ENCODE data around the gene CRHR2. TPM values are rescaled to one million over a fixed set of nuclear protein-coding genes. Genes with fewer than 3 reads are reported as not detected.
A peak's percentile ranks its signal among the peaks of the same experiment; 100 is the strongest.

The CRHR2 gene
- total and polyA plus RNA-seq, 2 experiments from 2014 or later = 0.14 to 1.4 TPM

DNA sequence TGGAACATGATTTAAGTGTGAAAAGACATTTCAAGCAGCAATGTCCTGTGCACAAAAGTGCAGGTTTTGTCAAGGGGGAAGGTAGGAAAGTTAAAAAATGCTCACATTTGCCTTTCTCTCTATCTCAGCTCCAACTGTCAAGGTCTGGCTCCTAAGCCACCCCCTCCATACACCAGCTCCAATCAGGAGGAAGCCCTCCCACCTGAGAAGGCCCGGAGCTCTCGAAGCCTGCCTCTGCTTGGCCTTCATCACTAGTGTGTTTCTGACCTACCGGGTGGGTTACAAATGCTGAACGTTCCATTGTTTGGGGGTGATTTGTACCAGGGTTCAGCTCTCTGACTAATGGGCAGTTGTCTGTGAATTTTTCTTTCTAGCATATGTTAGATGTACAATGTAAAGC, 14.2 kb downstream of the CRHR2 start:
- no peaks in the 10 kb centered on the region for H3K36me3 Mint-ChIP-seq (ENCODE audit: low read depth)
- no peak overlapping the region for H3K4me3 ChIP-seq
- no peak overlapping the region for H3K4me2 ChIP-seq
- H3K27me3 ChIP-seq (ENCODE audit: insufficient read depth) = no peaks in the 10 kb centered on the region
- ATAC-seq (peak; percentile 18; the same call in 1 of the 3 replicates), DNase-seq (ENCODE audit: low spot score) (no peak)
- H3K79me2 ChIP-seq (replicated peaks; ENCODE audit: insufficient read depth) = no peaks in the 10 kb centered on the region
- H3K4me3 Mint-ChIP-seq = no peak overlapping the region
- no peak overlapping the region for H3K27ac Mint-ChIP-seq
- H4K20me1 ChIP-seq (replicated peaks; ENCODE audit: insufficient read depth) = 0 out of 2 replicates have a peak, but pooled peaks cover 4% of the 10 kb centered on the region
- no peaks in the 10 kb centered on the region for H3F3A ChIP-seq (replicated peaks; ENCODE audit: low read depth)
- H2AFZ ChIP-seq = no peak overlapping the region
- H3K9me2 ChIP-seq (ENCODE audit: insufficient read depth) = no peaks in the 10 kb centered on the region
- peaks cover 9% of the 10 kb centered on the region for H3K27me3 Mint-ChIP-seq (ENCODE audit: insufficient read depth, low read depth, poor library complexity)
- no peaks in the 10 kb centered on the region; the same call in 2 of the 3 replicates for H3K9me3 Mint-ChIP-seq
- H3K4me1 Mint-ChIP-seq = peaks cover 12% of the 10 kb centered on the region
- no peaks in the 10 kb centered on the region for H3K36me3 ChIP-seq (ENCODE audit: insufficient read depth)
- H3K27ac ChIP-seq (ENCODE audit: low read depth) = no peak overlapping the region
- TF ChIP-seq POLR2AphosphoS5 (IDR thresholded peaks at IDR 0.05; ENCODE audit: low read depth) = no peak
- no peak for TF ChIP-seq EZH2phosphoT487 (IDR thresholded peaks at IDR 0.05; ENCODE audit: unreplicated experiment)
- TF ChIP-seq NANOG (IDR thresholded peaks at IDR 0.05; ENCODE audit: borderline replicate concordance) = no peak
- H3K4me1 ChIP-seq (ENCODE audit: insufficient read depth) = no peaks in the 10 kb centered on the region

DNA sequence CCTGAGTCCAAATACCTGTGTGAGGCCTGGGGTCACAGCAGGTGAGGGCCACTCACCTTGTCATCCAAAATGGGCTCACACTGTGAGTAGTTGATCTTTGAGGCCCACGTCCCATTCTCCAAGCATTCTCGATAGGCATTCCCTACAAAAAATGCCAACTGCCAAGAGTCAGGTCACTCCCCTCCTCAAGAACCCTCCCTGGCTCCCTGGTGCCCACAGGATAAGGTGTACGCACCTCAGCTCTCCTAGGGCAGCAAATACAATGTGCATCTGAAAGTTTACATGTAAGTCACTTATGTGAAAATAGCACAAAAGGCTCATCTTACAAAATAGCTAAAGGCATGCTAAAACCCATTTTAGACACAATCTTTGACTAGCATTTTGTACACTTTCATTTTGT, 15.1 kb downstream of the CRHR2 start:
- no peak overlapping the region for H3K27ac ChIP-seq (ENCODE audit: low read depth)
- H3K4me2 ChIP-seq = no peak overlapping the region
- H3K36me3 ChIP-seq (ENCODE audit: insufficient read depth) = no peaks in the 10 kb centered on the region
- ATAC-seq (no peak; the same call in 2 of the 3 replicates), DNase-seq (ENCODE audit: low spot score) (no peak)
- Mint-ChIP-seq H3K27ac (no peak overlapping the region), H3K4me1 (peaks cover 12% of the 10 kb centered on the region), H3K4me3 (no peak overlapping the region), H3K36me3 (ENCODE audit: low read depth) (no peaks in the 10 kb centered on the region), H3K9me3 (no peaks in the 10 kb centered on the region; the same call in 2 of the 3 replicates), H3K27me3 (ENCODE audit: insufficient read depth, low read depth, poor library complexity) (peaks cover 9% of the 10 kb centered on the region)
- no peak overlapping the region for H3K4me3 ChIP-seq
- no peaks in the 10 kb centered on the region for H3K79me2 ChIP-seq (replicated peaks; ENCODE audit: insufficient read depth)
- H3K4me1 ChIP-seq (ENCODE audit: insufficient read depth) = no peaks in the 10 kb centered on the region
- H3F3A ChIP-seq (replicated peaks; ENCODE audit: low read depth) = no peaks in the 10 kb centered on the region
- H4K20me1 ChIP-seq (replicated peaks; ENCODE audit: insufficient read depth) = 0 out of 2 replicates have a peak, but pooled peaks cover 4% of the 10 kb centered on the region
- H3K27me3 ChIP-seq (ENCODE audit: insufficient read depth) = no peaks in the 10 kb centered on the region
- no peak overlapping the region for H2AFZ ChIP-seq
- H3K9me2 ChIP-seq (ENCODE audit: insufficient read depth) = no peaks in the 10 kb centered on the region
- TF ChIP-seq POLR2AphosphoS5 (IDR thresholded peaks at IDR 0.05; ENCODE audit: low read depth) (no peak), CREB1 (CRISPR knock-in tag; IDR thresholded peaks at IDR 0.05; ENCODE audit: low read depth) (no peak), STAT1 (IDR thresholded peaks at IDR 0.05; ENCODE audit: unreplicated experiment) (no peak), EZH2phosphoT487 (IDR thresholded peaks at IDR 0.05; ENCODE audit: unreplicated experiment) (no peak), NANOG (IDR thresholded peaks at IDR 0.05; ENCODE audit: borderline replicate concordance) (no peak), EZH2 (IDR thresholded peaks at IDR 0.05; ENCODE audit: low read depth, unreplicated experiment) (no peak), JUNB (IDR thresholded peaks at IDR 0.05; ENCODE audit: unreplicated experiment) (no peak), ZNF114 (CRISPR knock-in tag; IDR thresholded peaks at IDR 0.05) (no peak), ZNF331 (CRISPR knock-in tag; IDR thresholded peaks at IDR 0.05; ENCODE audit: low read depth) (no peak)
- TF ChIP-seq, protein P1, sequence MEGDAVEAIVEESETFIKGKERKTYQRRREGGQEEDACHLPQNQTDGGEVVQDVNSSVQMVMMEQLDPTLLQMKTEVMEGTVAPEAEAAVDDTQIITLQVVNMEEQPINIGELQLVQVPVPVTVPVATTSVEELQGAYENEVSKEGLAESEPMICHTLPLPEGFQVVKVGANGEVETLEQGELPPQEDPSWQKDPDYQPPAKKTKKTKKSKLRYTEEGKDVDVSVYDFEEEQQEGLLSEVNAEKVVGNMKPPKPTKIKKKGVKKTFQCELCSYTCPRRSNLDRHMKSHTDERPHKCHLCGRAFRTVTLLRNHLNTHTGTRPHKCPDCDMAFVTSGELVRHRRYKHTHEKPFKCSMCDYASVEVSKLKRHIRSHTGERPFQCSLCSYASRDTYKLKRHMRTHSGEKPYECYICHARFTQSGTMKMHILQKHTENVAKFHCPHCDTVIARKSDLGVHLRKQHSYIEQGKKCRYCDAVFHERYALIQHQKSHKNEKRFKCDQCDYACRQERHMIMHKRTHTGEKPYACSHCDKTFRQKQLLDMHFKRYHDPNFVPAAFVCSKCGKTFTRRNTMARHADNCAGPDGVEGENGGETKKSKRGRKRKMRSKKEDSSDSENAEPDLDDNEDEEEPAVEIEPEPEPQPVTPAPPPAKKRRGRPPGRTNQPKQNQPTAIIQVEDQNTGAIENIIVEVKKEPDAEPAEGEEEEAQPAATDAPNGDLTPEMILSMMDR (conservative IDR thresholded peaks at IDR 0.05; ENCODE audit: low read depth in 2 of 2) = no peak
- TF ChIP-seq, protein P2, sequence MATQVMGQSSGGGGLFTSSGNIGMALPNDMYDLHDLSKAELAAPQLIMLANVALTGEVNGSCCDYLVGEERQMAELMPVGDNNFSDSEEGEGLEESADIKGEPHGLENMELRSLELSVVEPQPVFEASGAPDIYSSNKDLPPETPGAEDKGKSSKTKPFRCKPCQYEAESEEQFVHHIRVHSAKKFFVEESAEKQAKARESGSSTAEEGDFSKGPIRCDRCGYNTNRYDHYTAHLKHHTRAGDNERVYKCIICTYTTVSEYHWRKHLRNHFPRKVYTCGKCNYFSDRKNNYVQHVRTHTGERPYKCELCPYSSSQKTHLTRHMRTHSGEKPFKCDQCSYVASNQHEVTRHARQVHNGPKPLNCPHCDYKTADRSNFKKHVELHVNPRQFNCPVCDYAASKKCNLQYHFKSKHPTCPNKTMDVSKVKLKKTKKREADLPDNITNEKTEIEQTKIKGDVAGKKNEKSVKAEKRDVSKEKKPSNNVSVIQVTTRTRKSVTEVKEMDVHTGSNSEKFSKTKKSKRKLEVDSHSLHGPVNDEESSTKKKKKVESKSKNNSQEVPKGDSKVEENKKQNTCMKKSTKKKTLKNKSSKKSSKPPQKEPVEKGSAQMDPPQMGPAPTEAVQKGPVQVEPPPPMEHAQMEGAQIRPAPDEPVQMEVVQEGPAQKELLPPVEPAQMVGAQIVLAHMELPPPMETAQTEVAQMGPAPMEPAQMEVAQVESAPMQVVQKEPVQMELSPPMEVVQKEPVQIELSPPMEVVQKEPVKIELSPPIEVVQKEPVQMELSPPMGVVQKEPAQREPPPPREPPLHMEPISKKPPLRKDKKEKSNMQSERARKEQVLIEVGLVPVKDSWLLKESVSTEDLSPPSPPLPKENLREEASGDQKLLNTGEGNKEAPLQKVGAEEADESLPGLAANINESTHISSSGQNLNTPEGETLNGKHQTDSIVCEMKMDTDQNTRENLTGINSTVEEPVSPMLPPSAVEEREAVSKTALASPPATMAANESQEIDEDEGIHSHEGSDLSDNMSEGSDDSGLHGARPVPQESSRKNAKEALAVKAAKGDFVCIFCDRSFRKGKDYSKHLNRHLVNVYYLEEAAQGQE (IDR thresholded peaks at IDR 0.05; ENCODE audit: unreplicated experiment) = no peak
- TF ChIP-seq, protein P3, sequence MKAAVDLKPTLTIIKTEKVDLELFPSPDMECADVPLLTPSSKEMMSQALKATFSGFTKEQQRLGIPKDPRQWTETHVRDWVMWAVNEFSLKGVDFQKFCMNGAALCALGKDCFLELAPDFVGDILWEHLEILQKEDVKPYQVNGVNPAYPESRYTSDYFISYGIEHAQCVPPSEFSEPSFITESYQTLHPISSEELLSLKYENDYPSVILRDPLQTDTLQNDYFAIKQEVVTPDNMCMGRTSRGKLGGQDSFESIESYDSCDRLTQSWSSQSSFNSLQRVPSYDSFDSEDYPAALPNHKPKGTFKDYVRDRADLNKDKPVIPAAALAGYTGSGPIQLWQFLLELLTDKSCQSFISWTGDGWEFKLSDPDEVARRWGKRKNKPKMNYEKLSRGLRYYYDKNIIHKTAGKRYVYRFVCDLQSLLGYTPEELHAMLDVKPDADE (IDR thresholded peaks at IDR 0.05) = no peak

All from GM23338 (cell line).